Keratinocyte (primary cell): Measurements from ENCODE around the gene PDZD2. TPM values are rescaled to one million over a fixed set of nuclear protein-coding genes. Genes with fewer than 3 reads are reported as not detected.

Source experiments
- DNase-seq: peaks from one replicate; pipeline ENCODE4 v3.0.0-alpha.2; 2011; ENCODE audit warnings: low read depth, missing footprints, low spot score
- FAIRE-seq: peaks from 2 replicates; lab custom pipeline; 2011; peaks lifted over from hg19 to GRCh38; lab: Jason Lieb, UNC
- H2AFZ ChIP-seq: 2 replicates; pipeline ENCODE4 v1.6.0; 2012; ENCODE audit warnings: low read length, control low read depth, inconsistent platforms; ENCODE audit not compliant: control insufficient read depth
- H3K27ac ChIP-seq: 2 replicates; pipeline ENCODE4 v1.5.1; 2011; ENCODE audit warnings: low read length; ENCODE audit not compliant: control insufficient read depth, insufficient read depth
- H3K27me3 ChIP-seq: 3 replicates; pipeline ENCODE4 v1.6.0; 2011; ENCODE audit warnings: low read length; ENCODE audit not compliant: control insufficient read depth, insufficient read depth; ENCODE audit errors: extremely low read depth
- H3K36me3 ChIP-seq, 2 experiments: 2 replicates in 1 of 2; 3 replicates in 1 of 2; pipeline ENCODE4 v1.5.1; 2011; ENCODE audit warnings: low read length in 2 of 2, mild to moderate bottlenecking in 1 of 2; ENCODE audit not compliant: control insufficient read depth in 2 of 2, insufficient read depth in 2 of 2; ENCODE audit errors: extremely low read depth in 1 of 2
- H3K4me1 ChIP-seq: 3 replicates; pipeline ENCODE4 v1.5.1; 2011; ENCODE audit warnings: low read length; ENCODE audit not compliant: control insufficient read depth, insufficient read depth; ENCODE audit errors: extremely low read depth
- H3K4me2 ChIP-seq: 3 replicates; pipeline ENCODE4 v1.6.0; 2011; ENCODE audit warnings: low read depth, low read length; ENCODE audit not compliant: control insufficient read depth, insufficient read depth; ENCODE audit errors: extremely low read depth
- H3K4me3 ChIP-seq, 3 experiments: fragments of 200-600 bp in 1 of 3; sonication (generic) in 1 of 3; 2 replicates in 2 of 3; 3 replicates in 1 of 3; pipeline ENCODE4 v1.5.1; 2011 to 2016; ENCODE audit warnings: low read length in 3 of 3, mild to moderate bottlenecking in 3 of 3, control low read depth in 2 of 3, inconsistent platforms in 1 of 3, low read depth in 1 of 3, mixed read lengths in 1 of 3, mixed run types in 1 of 3, moderate library complexity in 1 of 3; ENCODE audit not compliant: control insufficient read depth in 2 of 3, insufficient read depth in 2 of 3; ENCODE audit errors: extremely low read depth in 1 of 3
- H3K79me2 ChIP-seq: 2 replicates; pipeline ENCODE4 v1.6.0; 2012; ENCODE audit warnings: low read length; ENCODE audit not compliant: control insufficient read depth, insufficient read depth
- H3K9ac ChIP-seq: 3 replicates; pipeline ENCODE4 v1.6.0; 2011; ENCODE audit warnings: low read length; ENCODE audit not compliant: control insufficient read depth, insufficient read depth; ENCODE audit errors: extremely low read depth
- H3K9me1 ChIP-seq: 3 replicates; pipeline ENCODE4 v1.6.0; 2011; ENCODE audit warnings: low read length; ENCODE audit not compliant: control insufficient read depth, insufficient read depth; ENCODE audit errors: extremely low read depth
- H3K9me3 ChIP-seq: 2 replicates; pipeline ENCODE4 v1.5.1; 2012; ENCODE audit warnings: low read depth, low read length; ENCODE audit not compliant: control insufficient read depth
- H4K20me1 ChIP-seq: 3 replicates; pipeline ENCODE4 v1.6.0; 2011; ENCODE audit warnings: low read length; ENCODE audit not compliant: control insufficient read depth, insufficient read depth; ENCODE audit errors: extremely low read depth
- EZH2 ChIP-seq: IDR thresholded peaks from one replicate; pipeline ENCODE4 v1.6.1; 2012; ENCODE audit warnings: inconsistent platforms, mild to moderate bottlenecking, low read length, moderate library complexity
- dilution Hi-C: fragments of 300-500 bp; cut with MboI; formaldehyde crosslinking; loops from one replicate; pipeline ENCODE4 v1.7.0; 2020; ENCODE audit warnings: low sequenced_read_pairs; ENCODE audit not compliant: extremely low pct_ligation_motif_present
- polyA plus RNA-seq, 5 experiments: library from polyadenylated mRNA; depleted of rRNA in 3 of 5; stranded (reverse) in 3 of 5; stranded (forward) in 1 of 5; unstranded in 1 of 5; fragments of >200 nt; gene quantifications; 1 replicate in 1 of 5; 2 replicates in 3 of 5; 3 replicates in 1 of 5; pipeline versions ENCODE4 v1.2.1 to v1.2.3, GENCODE V29; 2011 to 2012; ENCODE audit warnings: missing spikeins in 2 of 5, low read depth in 1 of 5, low replicate concordance in 1 of 5
- TF ChIP-seq, protein P1 (sequence below), 3 experiments: IDR thresholded peaks in 1 of 3; conservative IDR thresholded peaks in 1 of 3; optimal IDR thresholded peaks in 1 of 3; 2 replicates in 2 of 3; 3 replicates in 1 of 3; pipeline versions ENCODE3 to v1.5.1; 2011; ENCODE audit warnings: low read length in 3 of 3, mild to moderate bottlenecking in 3 of 3, moderate library complexity in 2 of 3, control low read depth in 1 of 3, inconsistent platforms in 1 of 3; ENCODE audit not compliant: insufficient read depth in 2 of 3; ENCODE audit errors: extremely low read depth in 1 of 3

The PDZD2 gene
- polyA plus RNA-seq, 1 donor (not counting 4 experiments of a cell fraction or from before 2014, with no cell fraction given) = 7.3 TPM

DNA sequence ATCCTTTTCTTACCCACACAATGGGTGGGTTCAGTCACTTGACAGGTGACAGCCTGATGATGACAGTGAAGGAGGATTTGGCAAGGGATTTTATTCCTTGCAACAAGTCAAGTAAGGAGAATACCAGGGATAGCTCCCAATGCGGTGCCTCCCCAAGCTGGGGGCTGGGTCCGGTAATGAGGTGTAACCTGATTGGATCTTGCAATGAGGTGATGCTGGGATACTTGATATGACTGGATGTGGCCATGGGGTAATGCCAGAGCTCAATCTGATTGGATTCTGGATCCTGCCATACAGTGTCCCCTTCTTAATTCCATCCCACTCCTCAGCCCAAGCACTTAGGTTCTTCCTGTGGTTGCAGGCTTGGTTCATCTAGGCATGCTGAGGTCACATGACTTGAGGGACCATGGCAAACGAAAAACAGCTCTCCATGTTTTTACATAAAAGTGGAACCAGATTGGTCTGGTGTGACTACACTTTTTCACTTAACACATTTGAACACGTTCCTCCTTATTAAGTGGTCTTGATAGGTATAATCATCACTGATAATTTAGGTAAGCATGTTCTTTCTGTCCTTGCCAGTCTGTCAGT, 181.1 kb downstream of the PDZD2 start:
- H2AFZ ChIP-seq = no peak overlapping the region
- no peak for FAIRE-seq
- no peaks in the 10 kb centered on the region for H3K36me3 ChIP-seq
- no peak overlapping the region for H3K4me3 ChIP-seq
- no peak for DNase-seq
- TF ChIP-seq, protein P1, sequence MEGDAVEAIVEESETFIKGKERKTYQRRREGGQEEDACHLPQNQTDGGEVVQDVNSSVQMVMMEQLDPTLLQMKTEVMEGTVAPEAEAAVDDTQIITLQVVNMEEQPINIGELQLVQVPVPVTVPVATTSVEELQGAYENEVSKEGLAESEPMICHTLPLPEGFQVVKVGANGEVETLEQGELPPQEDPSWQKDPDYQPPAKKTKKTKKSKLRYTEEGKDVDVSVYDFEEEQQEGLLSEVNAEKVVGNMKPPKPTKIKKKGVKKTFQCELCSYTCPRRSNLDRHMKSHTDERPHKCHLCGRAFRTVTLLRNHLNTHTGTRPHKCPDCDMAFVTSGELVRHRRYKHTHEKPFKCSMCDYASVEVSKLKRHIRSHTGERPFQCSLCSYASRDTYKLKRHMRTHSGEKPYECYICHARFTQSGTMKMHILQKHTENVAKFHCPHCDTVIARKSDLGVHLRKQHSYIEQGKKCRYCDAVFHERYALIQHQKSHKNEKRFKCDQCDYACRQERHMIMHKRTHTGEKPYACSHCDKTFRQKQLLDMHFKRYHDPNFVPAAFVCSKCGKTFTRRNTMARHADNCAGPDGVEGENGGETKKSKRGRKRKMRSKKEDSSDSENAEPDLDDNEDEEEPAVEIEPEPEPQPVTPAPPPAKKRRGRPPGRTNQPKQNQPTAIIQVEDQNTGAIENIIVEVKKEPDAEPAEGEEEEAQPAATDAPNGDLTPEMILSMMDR (optimal IDR thresholded peaks at IDR 0.05 in 1 of 3, IDR thresholded peaks at IDR 0.05 in 1 of 3, conservative IDR thresholded peaks at IDR 0.05 in 1 of 3; ENCODE audit: extremely low read depth in 1 of 3, insufficient read depth in 2 of 3, low read length in 3 of 3) = no peak
- TF ChIP-seq EZH2 = no peak
- H3K27ac ChIP-seq = no peak overlapping the region
- H3K4me1 ChIP-seq = no peaks in the 10 kb centered on the region
- no peak overlapping the region for H3K4me2 ChIP-seq
- dilution Hi-C loops = no loop called here
- H3K79me2 ChIP-seq = no peaks in the 10 kb centered on the region
- H3K27me3 ChIP-seq = peaks cover 2% of the 10 kb centered on the region
- no peaks in the 10 kb centered on the region for H3K9me3 ChIP-seq
- no peaks in the 10 kb centered on the region for H3K9me1 ChIP-seq
- no peak overlapping the region for H3K9ac ChIP-seq
- no peaks in the 10 kb centered on the region for H4K20me1 ChIP-seq

DNA sequence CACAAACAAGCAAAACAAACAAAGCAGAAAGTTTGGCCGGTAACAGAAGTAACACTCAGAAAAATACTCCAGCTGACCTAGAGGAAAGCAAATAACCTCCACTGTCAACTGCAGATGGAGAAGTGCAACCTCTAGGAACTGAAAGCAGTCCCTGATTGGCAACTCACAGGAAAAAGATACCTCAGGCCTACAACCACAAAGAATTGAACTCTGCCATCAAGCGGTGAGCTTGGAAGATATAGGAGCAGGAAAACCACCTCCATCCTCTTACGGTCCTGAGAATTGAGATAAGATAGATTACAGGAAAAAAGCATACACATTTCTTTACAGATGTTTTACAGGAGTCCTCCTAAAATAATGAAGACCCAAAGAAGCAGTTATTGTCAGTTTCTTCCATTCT, 184.5 kb downstream of the PDZD2 start:
- Histone ChIP-seq H3K4me2 (no peak overlapping the region), H3K4me1 (no peaks in the 10 kb centered on the region), H3K9ac (no peak overlapping the region), H3K9me3 (no peaks in the 10 kb centered on the region), H2AFZ (no peak overlapping the region), H3K4me3 (no peak overlapping the region), H4K20me1 (no peaks in the 10 kb centered on the region), H3K9me1 (no peaks in the 10 kb centered on the region), H3K36me3 (no peaks in the 10 kb centered on the region), H3K79me2 (no peaks in the 10 kb centered on the region), H3K27me3 (peaks cover 3% of the 10 kb centered on the region), H3K27ac (no peak overlapping the region)
- TF ChIP-seq, protein P1 (optimal IDR thresholded peaks at IDR 0.05 in 1 of 3, IDR thresholded peaks at IDR 0.05 in 1 of 3, conservative IDR thresholded peaks at IDR 0.05 in 1 of 3; ENCODE audit: extremely low read depth in 1 of 3, insufficient read depth in 2 of 3, low read length in 3 of 3) = no peak
- no peak for TF ChIP-seq EZH2
- FAIRE-seq (no peak), DNase-seq (no peak)
- dilution Hi-C loops = no loop called here
